ENCODE results near the gene RASA3.

- TF ChIP-seq EZH2phosphoT487 (IDR thresholded peaks at IDR 0.05; ENCODE audit: borderline replicate concordance) (no peak), ELF1 (IDR thresholded peaks at IDR 0.05; ENCODE audit: borderline replicate concordance, low read depth) (no peak), SIN3A (IDR thresholded peaks at IDR 0.05; ENCODE audit: low read depth) (no peak), YY1 (IDR thresholded peaks at IDR 0.05; ENCODE audit: extremely low read depth, insufficient replicate concordance, low read depth, low read length) (no peak)
Measured at GRCh38 chr13:114153485-114154080, 21.2 kb upstream of the RASA3 start.

Measured in HCT116 (cell line).